ENCODE data around the gene LIFR. TPM values are rescaled to one million over a fixed set of nuclear protein-coding genes. Genes with fewer than 3 reads are reported as not detected.
A peak's percentile ranks its signal among the peaks of the same experiment; 100 is the strongest.
"Not testable (repeated sequence)": the region's sequence is repeated elsewhere in the genome, so short reads cannot be mapped to it uniquely, and the experiment has no call there.

LIFR gene
- total RNA-seq, 2 donors from 2014 or later = not detected

DNA sequence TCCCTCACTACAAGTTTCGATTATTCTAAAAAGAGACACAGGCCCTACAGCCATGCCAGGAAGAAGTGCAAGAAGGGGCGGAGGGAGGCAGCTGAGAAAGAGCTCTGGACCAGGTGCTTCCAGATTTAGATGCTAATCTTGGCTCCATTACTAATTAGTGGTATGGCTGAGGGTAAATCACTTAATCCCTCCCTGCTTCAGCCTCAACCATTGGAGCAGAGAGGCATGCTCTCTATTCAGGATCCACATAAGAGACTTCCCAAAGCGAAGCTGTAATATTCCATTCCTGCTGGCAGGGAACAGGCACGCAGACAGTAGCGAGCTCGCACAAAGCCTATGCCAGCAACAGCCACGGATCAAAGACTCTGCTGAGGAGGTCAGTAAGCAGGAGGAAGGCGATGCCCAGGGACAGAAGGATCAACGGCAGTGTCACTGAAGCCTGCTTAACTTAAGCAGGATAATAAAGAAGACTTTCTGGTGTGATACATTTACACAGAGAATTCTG, 24.2 kb downstream of the LIFR start:
- H3K27me3 Mint-ChIP-seq = peaks cover 29 to 36% of the 10 kb centered on the region in 2 donors
- H3K9me3 Mint-ChIP-seq = no peaks in the 10 kb centered on the region
- H3K36me3 Mint-ChIP-seq = no peaks in the 10 kb centered on the region
- no peak overlapping the region for H3K27ac Mint-ChIP-seq
- DNase-seq (ENCODE audit: low spot score) (no peak), ATAC-seq (no peak)
- H3K4me1 Mint-ChIP-seq (ENCODE audit: low read depth in 2 of 2) = peaks cover 0 to 3% of the 10 kb centered on the region in 2 donors
- no peak overlapping the region for H3K4me3 Mint-ChIP-seq

DNA sequence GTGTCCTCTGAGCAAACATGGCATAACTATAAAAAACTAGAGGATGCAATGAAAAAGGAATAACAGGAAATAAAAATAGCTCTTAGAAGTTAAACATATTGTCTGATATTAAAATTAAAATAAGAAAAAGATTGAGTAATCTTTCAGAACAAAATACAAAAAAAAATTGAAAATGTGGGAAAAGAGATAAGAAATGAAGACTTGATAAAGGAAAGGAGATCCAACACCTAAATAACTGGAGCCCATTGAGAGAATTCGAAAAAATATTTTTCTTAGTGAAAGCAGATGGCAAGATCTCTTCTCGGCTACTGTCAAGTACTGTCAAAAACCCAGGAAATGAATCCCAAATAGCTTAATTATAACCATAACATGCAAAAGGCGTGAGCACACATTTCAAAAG, 24.9 kb downstream of the LIFR start:
- no peak for DNase-seq (ENCODE audit: low spot score)
- Mint-ChIP-seq H3K9me3 (no peaks in the 10 kb centered on the region), H3K27me3 (peaks cover 29 to 30% of the 10 kb centered on the region in 2 donors), H3K36me3 (no peaks in the 10 kb centered on the region), H3K27ac (no peak overlapping the region), H3K4me1 (ENCODE audit: low read depth in 2 of 2) (peaks cover 0 to 3% of the 10 kb centered on the region in 2 donors), H3K4me3 (no peak overlapping the region)
- no peak for ATAC-seq

DNA sequence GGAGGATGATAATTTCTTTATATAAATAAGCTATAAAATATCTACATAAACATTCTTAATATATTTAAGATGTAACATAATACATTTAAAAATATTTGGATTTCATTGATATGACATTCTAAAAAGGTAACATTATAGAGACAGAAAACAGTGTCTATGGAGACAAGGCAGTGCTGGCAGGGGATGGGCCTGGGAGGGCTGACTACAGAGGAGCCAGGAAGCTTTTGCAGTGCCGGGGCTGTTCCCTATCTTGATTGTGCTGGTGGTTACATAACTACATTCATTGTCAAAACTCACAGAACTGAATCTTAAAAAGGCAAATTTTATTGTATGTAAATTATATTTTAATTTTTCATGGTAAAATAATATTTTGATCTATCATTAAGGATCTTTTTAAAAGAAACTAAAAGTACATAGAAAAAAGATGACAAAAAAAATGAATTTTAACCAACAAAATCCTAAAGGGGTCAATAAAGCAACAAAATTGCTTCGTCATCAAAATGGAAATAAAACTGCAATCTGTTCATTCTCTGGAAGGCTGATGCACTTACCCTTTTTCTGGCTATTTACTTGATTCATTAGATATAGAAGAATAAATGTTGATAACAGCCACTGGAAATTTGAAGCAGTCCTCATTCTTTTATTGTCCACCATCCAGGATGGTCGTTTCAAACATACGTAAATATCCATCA, 26.3 kb downstream of the LIFR start:
- H3K27ac Mint-ChIP-seq = no peak overlapping the region
- H3K36me3 Mint-ChIP-seq = no peaks in the 10 kb centered on the region
- H3K4me3 Mint-ChIP-seq = no peak overlapping the region
- no peaks in the 10 kb centered on the region for H3K9me3 Mint-ChIP-seq
- peaks cover 30 to 31% of the 10 kb centered on the region in 2 donors for H3K27me3 Mint-ChIP-seq
- peaks cover 0 to 3% of the 10 kb centered on the region in 2 donors for H3K4me1 Mint-ChIP-seq (ENCODE audit: low read depth in 2 of 2)
- no peak for DNase-seq (ENCODE audit: low spot score)
- ATAC-seq = no peak

DNA sequence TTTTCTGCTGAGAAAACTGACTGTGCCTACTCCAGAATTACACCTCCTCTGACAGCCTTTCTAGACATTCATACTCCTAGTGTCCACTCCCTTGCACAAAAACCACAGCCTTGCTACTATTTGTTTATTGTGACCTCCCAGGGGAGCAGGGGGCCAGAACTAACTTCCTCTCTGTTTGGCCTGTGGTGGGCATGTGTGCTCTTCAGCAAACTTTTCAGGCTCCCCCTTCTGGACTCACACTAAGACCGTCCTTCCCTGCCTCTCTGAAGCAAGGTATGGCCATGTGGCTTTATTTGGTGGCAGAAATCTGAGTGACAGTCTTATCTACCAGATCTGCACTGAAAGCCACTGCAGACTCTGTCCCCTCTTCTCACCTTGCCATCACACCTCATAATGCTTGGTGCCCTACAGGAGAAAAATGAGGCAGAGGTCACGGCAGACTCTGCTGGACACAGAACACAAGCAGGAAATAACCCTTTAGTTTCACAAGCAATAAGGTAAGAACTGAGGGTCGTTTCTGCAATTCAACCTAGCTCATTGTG, 28.2 kb downstream of the LIFR start:
- Mint-ChIP-seq H3K4me3 (no peak overlapping the region), H3K36me3 (no peaks in the 10 kb centered on the region), H3K9me3 (no peaks in the 10 kb centered on the region), H3K27me3 (peaks cover 35 to 50% of the 10 kb centered on the region in 2 donors), H3K27ac (no peak overlapping the region), H3K4me1 (ENCODE audit: low read depth in 2 of 2) (peaks cover 0 to 3% of the 10 kb centered on the region in 2 donors)
- DNase-seq (ENCODE audit: low spot score) (no peak), ATAC-seq (no peak)

DNA sequence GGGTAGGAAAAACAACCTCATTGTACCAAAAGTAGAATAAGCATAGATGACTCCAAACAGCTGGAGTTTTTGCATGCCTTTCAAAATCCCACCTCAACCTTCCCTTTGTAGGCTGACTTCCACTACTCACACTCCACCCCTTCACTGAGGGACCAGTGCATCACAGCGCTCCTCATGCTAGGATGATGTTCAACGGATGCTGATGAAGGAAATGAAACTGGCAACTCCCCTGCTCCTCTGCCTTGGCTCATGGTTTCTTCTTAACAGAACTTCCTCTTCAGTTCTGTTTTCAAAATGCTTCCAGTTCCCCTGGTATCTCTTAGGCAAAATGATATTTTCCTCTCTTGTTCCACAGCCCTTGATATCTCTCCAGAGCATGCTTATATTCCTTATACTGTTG, 29.0 kb downstream of the LIFR start:
- H3K36me3 Mint-ChIP-seq = no peaks in the 10 kb centered on the region
- peaks cover 35 to 50% of the 10 kb centered on the region in 2 donors for H3K27me3 Mint-ChIP-seq
- no peak overlapping the region for H3K4me3 Mint-ChIP-seq
- H3K27ac Mint-ChIP-seq = no peak overlapping the region
- H3K9me3 Mint-ChIP-seq = no peaks in the 10 kb centered on the region
- no peak for DNase-seq (ENCODE audit: low spot score)
- no peak for ATAC-seq
- H3K4me1 Mint-ChIP-seq (ENCODE audit: low read depth in 2 of 2) = peaks cover 0 to 3% of the 10 kb centered on the region in 2 donors

DNA sequence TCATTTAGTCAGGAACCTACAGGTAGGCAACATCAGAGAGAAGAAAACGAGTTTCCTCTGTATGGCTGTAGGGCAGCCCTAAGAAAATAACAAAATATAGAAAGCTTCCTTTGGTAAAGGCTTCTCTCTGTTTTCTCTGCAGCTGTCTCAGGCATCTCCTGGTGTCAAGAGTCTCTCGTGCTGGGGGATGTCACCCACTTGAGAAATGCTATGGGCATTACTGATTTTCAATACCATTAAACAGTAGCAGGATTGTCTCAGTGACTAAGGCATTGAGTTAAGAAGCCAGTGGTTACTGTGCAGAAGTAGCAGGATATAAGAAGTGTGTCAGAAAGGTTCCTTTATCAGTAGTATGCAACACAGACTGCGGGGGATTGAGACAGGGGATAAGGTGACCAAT, 32.4 kb downstream of the LIFR start:
- H3K4me3 Mint-ChIP-seq = no peak overlapping the region
- H3K27ac Mint-ChIP-seq = no peak overlapping the region
- no peaks in the 10 kb centered on the region for H3K36me3 Mint-ChIP-seq
- peaks cover 0 to 3% of the 10 kb centered on the region in 2 donors for H3K4me1 Mint-ChIP-seq (ENCODE audit: low read depth in 2 of 2)
- H3K9me3 Mint-ChIP-seq = no peaks in the 10 kb centered on the region
- ATAC-seq (no peak), DNase-seq (ENCODE audit: low spot score) (no peak)
- peaks cover 40 to 45% of the 10 kb centered on the region in 2 donors for H3K27me3 Mint-ChIP-seq

DNA sequence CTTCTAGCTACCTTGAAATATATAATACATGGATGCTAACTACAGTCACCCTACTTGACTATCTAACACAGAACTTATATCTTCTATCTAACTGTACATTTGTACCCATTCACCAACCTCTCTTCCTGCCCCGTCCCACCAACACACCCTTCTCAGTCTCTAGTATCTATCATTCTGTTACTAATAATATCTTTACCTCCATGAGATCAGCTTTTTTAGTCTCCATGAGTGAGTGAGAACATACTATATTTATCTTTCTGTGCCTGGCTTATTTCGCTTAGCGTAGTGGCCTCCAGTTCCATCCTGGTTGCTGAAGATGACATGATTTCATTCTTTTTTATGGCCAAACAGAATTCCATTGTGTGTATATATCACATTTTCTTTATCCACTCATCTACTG, 37.0 kb downstream of the LIFR start:
- no peak overlapping the region for H3K27ac Mint-ChIP-seq
- no peak for DNase-seq (ENCODE audit: low spot score)
- ATAC-seq = no peak
- peaks cover 3% of the 10 kb centered on the region for H3K9me3 Mint-ChIP-seq
- H3K4me3 Mint-ChIP-seq = no peak overlapping the region
- H3K36me3 Mint-ChIP-seq = no peaks in the 10 kb centered on the region
- H3K27me3 Mint-ChIP-seq = peaks cover 24 to 44% of the 10 kb centered on the region in 2 donors
- H3K4me1 Mint-ChIP-seq (ENCODE audit: low read depth in 2 of 2) = no peaks in the 10 kb centered on the region

DNA sequence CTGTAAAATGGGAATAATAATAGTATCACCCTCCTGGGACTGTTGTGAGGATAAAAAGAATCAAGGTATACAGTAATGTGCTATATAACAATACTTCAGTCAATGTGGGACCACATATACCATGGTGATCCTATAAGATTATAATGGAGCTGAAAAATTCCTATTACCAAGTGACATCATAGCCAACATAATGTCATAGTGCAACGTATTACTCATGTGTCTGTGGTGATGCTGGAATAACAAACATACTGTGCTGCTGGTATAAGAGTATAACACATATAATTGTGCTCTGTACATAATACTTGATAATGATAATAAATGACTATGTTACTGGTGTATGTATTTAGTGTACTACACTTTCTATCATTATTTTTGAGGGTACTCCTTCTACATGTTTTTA, 38.1 kb downstream of the LIFR start:
- ATAC-seq (no peak), DNase-seq (ENCODE audit: low spot score) (no peak)
- H3K4me1 Mint-ChIP-seq (ENCODE audit: low read depth in 2 of 2) = no peaks in the 10 kb centered on the region
- peaks cover 3% of the 10 kb centered on the region for H3K9me3 Mint-ChIP-seq
- H3K4me3 Mint-ChIP-seq = no peak overlapping the region
- peaks cover 21 to 41% of the 10 kb centered on the region in 2 donors for H3K27me3 Mint-ChIP-seq
- no peak overlapping the region for H3K27ac Mint-ChIP-seq
- no peaks in the 10 kb centered on the region for H3K36me3 Mint-ChIP-seq

DNA sequence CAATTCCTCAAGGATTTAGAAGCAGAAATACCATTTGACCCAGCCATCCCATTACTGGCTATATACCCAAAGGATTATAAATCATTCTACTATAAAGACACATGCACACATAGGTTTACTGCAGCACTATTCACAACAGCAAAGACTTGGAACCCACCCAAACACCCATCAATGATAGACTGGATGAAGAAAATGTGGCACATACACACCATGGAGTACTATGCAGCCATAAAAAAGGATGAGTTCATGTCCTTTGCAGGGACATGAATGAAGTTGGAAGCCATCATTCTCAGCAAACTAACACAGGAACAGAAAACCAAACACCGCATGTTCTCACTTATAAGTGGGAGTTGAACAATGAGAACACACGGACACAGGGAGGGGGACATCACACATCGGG, 39.8 kb downstream of the LIFR start:
- not testable (repeated sequence) for H3K27ac Mint-ChIP-seq; ATAC-seq; H3K4me1 Mint-ChIP-seq (ENCODE audit: low read depth in 2 of 2)

DNA sequence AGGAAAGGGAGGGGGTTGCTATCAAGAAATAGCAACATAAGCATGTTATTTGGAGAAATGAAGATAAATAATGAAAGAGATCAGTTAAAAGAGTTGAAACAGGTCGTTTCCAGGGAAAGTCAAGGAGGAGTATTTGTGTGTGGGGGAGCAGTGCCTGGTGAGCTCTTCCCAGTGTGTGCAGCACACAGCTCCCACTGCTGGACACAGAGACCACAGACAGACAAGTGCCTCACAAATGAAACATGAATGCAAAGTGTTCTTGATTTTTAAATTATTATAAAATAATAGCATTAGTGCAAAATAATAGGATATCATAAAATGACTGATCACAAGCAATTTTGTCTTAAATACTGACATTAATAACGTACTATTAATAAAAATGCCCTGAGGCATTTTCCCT, 40.8 kb downstream of the LIFR start:
- H3K4me1 Mint-ChIP-seq (ENCODE audit: low read depth in 2 of 2) = no peaks in the 10 kb centered on the region
- H3K36me3 Mint-ChIP-seq = no peaks in the 10 kb centered on the region
- peaks cover 20 to 46% of the 10 kb centered on the region in 2 donors for H3K27me3 Mint-ChIP-seq
- H3K27ac Mint-ChIP-seq = no peak overlapping the region
- H3K4me3 Mint-ChIP-seq = no peak overlapping the region
- H3K9me3 Mint-ChIP-seq = peaks cover 3% of the 10 kb centered on the region
- DNase-seq (ENCODE audit: low spot score) = no peak
- ATAC-seq = no peak

More for the DNA sequence above, 39.8 kb downstream of the LIFR start:
- H3K36me3 Mint-ChIP-seq; H3K4me3 Mint-ChIP-seq; DNase-seq (ENCODE audit: low spot score); H3K9me3 Mint-ChIP-seq: not testable (repeated sequence)
- H3K27me3 Mint-ChIP-seq = peaks cover 19 to 47% of the 10 kb centered on the region in 2 donors

DNA sequence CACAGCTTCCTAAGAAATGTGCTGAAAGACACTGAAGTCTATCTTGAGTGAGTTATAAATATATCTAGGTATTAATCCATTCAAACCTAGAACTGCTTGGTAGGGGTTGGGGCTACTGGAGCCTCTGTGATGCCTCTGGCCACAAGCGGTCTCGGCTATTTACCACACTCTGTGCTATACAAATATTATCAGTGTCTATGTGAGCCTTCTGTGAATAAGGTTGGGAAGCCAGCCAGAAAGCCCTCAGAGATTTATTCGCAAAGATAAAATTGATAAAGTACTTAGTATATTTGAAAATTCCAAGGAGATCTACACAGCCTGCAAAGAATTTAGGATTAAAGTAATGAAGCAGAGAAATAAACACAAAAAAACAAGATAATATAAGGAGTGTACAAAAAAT, 41.4 kb downstream of the LIFR start:
- DNase-seq (ENCODE audit: low spot score) (no peak), ATAC-seq (no peak)
- Mint-ChIP-seq H3K27ac (no peak overlapping the region), H3K36me3 (no peaks in the 10 kb centered on the region), H3K9me3 (peaks cover 3% of the 10 kb centered on the region), H3K4me3 (no peak overlapping the region), H3K27me3 (peaks cover 20 to 50% of the 10 kb centered on the region in 2 donors), H3K4me1 (ENCODE audit: low read depth in 2 of 2) (no peaks in the 10 kb centered on the region)

DNA sequence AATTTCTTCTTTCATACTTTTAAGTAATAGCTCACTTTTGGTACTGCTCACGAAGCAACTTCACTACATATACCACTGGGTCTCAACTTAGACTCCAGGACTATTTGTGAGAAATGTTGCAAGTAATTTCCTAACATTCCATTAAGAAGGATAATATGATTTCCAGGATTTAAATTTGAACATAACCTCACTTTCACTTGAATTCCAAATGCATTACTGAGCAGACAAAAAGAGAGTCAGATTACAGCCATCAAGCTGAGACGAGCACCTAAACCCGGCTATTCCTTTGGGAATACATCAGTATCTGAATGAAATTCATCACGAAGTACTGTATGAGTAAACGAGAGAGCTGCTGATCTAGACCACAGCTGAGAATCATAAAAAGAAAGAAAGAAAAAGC, 47.3 kb downstream of the LIFR start:
- no peak for ATAC-seq
- H3K4me3 Mint-ChIP-seq = no peak overlapping the region
- H3K36me3 Mint-ChIP-seq = no peaks in the 10 kb centered on the region
- H3K27me3 Mint-ChIP-seq = peaks cover 20 to 55% of the 10 kb centered on the region in 2 donors
- no peak overlapping the region for H3K27ac Mint-ChIP-seq
- H3K9me3 Mint-ChIP-seq = no peaks in the 10 kb centered on the region
- no peak for DNase-seq (ENCODE audit: low spot score)
- no peaks in the 10 kb centered on the region for H3K4me1 Mint-ChIP-seq (ENCODE audit: low read depth in 2 of 2)

DNA sequence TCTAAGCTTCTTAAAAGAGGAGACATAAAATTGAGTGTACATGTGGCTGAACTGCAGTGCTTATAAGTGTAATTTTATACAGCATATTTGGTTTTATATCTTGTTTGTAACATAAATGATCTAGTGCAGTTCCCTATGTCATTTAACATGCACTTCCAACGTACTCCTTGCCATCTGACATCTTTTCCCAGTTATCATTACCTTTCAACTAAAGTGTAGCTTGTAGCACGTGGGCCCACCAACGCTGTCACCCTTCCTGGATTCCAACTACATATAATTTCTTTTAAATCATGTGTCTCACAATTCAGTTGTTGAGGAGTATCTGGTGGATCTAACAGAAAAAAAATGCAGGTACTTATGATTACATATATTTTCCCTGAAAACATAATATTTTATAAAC, 50.1 kb downstream of the LIFR start:
- no peaks in the 10 kb centered on the region for H3K4me1 Mint-ChIP-seq (ENCODE audit: low read depth in 2 of 2)
- H3K4me3 Mint-ChIP-seq = no peak overlapping the region
- no peak overlapping the region for H3K27ac Mint-ChIP-seq
- DNase-seq (ENCODE audit: low spot score) (no peak), ATAC-seq (no peak)
- no peaks in the 10 kb centered on the region for H3K9me3 Mint-ChIP-seq
- H3K36me3 Mint-ChIP-seq = no peaks in the 10 kb centered on the region
- H3K27me3 Mint-ChIP-seq = peaks cover 17 to 38% of the 10 kb centered on the region in 2 donors

DNA sequence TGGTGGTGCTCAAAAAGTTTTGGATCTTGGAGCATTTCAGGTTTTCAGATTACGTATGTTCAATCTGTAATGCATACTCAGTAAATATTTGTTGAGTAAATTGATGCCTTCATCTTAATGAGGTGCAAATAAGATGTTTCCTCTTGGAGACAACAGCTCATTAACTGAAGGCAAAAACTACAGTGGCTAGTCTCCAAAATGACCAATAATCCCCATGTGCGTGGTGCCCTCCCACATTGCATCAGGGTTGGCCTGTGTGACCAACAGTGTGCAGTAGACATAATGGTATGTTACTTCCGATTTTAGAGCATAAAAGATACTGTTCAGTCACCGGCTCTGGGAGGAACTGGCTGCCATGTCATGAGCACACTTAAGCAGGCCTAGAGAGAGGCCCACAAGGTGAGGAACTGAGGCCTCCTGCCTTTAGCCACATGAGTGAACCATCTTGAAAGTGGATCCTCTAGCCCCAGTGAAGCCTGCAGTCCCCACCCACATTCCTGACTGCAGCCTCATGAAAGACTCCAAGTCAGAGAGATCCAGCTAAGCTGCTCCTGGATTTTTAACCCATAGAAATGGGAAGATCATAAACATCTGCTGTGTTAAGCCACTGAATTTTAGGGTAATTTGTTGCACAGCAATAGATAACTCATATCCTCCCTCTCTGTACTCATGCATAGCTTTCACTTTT, 55.7 kb downstream of the LIFR start:
- H3K36me3 Mint-ChIP-seq = no peaks in the 10 kb centered on the region
- DNase-seq (ENCODE audit: low spot score) (no peak), ATAC-seq (peak in 1 of 2 donors; percentile 20)
- no peak overlapping the region for H3K4me3 Mint-ChIP-seq
- no peaks in the 10 kb centered on the region for H3K4me1 Mint-ChIP-seq (ENCODE audit: low read depth in 2 of 2)
- H3K9me3 Mint-ChIP-seq = no peaks in the 10 kb centered on the region
- no peak overlapping the region for H3K27ac Mint-ChIP-seq
- peaks cover 18 to 37% of the 10 kb centered on the region in 2 donors for H3K27me3 Mint-ChIP-seq
